SJSA1 (cell line): ENCODE data around the gene TCF12. TPM values are rescaled to one million over a fixed set of nuclear protein-coding genes. Genes with fewer than 3 reads are reported as not detected.

Experiments used
- DNase-seq, 2 experiments: peaks; one replicate each; pipeline ENCODE4 v3.0.0-alpha.2; 2015 to 2020; ENCODE audit warnings: low spot score in 2 of 2, low read depth in 1 of 2
- H3K27ac ChIP-seq: fragments of 250-450 bp; sonication (Bioruptor Pico); 2 replicates; pipeline ENCODE4 v1.5.1; 2020; ENCODE audit warnings: mild to moderate bottlenecking, moderate library complexity
- H3K27me3 ChIP-seq: fragments of 250-450 bp; sonication (Bioruptor Pico); replicated peaks from 2 replicates; pipeline ENCODE4 v1.5.1; 2020; ENCODE audit warnings: mild to moderate bottlenecking, moderate library complexity
- H3K36me3 ChIP-seq: fragments of 250-450 bp; sonication (Bioruptor Pico); 2 replicates; pipeline ENCODE4 v1.5.1; 2020; ENCODE audit warnings: mild to moderate bottlenecking
- H3K4me1 ChIP-seq: fragments of 250-450 bp; sonication (Bioruptor Pico); replicated peaks from 2 replicates; pipeline ENCODE4 v1.6.1; 2021; ENCODE audit warnings: mild to moderate bottlenecking
- H3K4me3 ChIP-seq: fragments of 250-450 bp; sonication (Bioruptor Pico); 2 replicates; pipeline ENCODE4 v1.5.1; 2020; ENCODE audit warnings: mild to moderate bottlenecking
- H3K9me3 ChIP-seq: fragments of 250-450 bp; sonication (Bioruptor Pico); replicated peaks from 2 replicates; pipeline ENCODE4 v1.5.1; 2020; ENCODE audit warnings: mild to moderate bottlenecking
- total RNA-seq: library from RNA; depleted of rRNA; stranded (reverse); fragments of >200 nt; shearing (Covaris generic); gene quantifications from 2 replicates; pipeline ENCODE4 v1.2.3, GENCODE V29; 2014

TCF12 gene
- total RNA-seq, 1 experiment from 2014 or later: 69.5 TPM

GRCh38 chr15:57228395-57228794 is 310.0 kb downstream of the TCF12 start:
- no peaks in the 10 kb centered on the region; the same call in 1 of the 2 replicates for H3K36me3 ChIP-seq
- DNase-seq: peak in 1 of 2 experiments; percentile 22
- no peaks in the 10 kb centered on the region for H3K27me3 ChIP-seq
- no peak overlapping the region for H3K4me3 ChIP-seq
- H3K4me1 ChIP-seq: peaks cover 23% of the 10 kb centered on the region
- no peaks in the 10 kb centered on the region for H3K9me3 ChIP-seq
- no peak overlapping the region; the same call in 1 of the 2 replicates for H3K27ac ChIP-seq

- no peak for DNase-seq
- peaks cover 23% of the 10 kb centered on the region for H3K4me1 ChIP-seq
- no peaks in the 10 kb centered on the region for H3K9me3 ChIP-seq
- H3K27me3 ChIP-seq: no peaks in the 10 kb centered on the region
- peaks cover 5% of the 10 kb centered on the region for H3K36me3 ChIP-seq
- H3K4me3 ChIP-seq: no peak overlapping the region
- H3K27ac ChIP-seq: no peak overlapping the region
These were observed 310.6 kb downstream of the TCF12 start for GRCh38 chr15:57229051-57229450.

- no peak overlapping the region for H3K27ac ChIP-seq
These were observed 313.1 kb downstream of the TCF12 start for GRCh38 chr15:57231559-57231958.

GRCh38 chr15:57234156-57234555 is 315.7 kb downstream of the TCF12 start:
- H3K36me3 ChIP-seq: peaks cover 28% of the 10 kb centered on the region
- DNase-seq: no peak
- no peak overlapping the region for H3K27ac ChIP-seq
- H3K27me3 ChIP-seq: no peaks in the 10 kb centered on the region
- no peaks in the 10 kb centered on the region for H3K9me3 ChIP-seq
- peaks cover 24% of the 10 kb centered on the region for H3K4me1 ChIP-seq
- no peak overlapping the region for H3K4me3 ChIP-seq

More at GRCh38 chr15:57231559-57231958, 313.1 kb downstream of the TCF12 start:
- DNase-seq: no peak
- Histone ChIP-seq H3K27me3 (no peaks in the 10 kb centered on the region), H3K36me3 (peaks cover 26% of the 10 kb centered on the region), H3K9me3 (no peaks in the 10 kb centered on the region), H3K4me1 (peaks cover 30% of the 10 kb centered on the region), H3K4me3 (no peak overlapping the region)

- H3K4me3 ChIP-seq: no peak overlapping the region
- no peak for DNase-seq
- no peaks in the 10 kb centered on the region for H3K9me3 ChIP-seq
- peak overlapping the region; percentile 52 for H3K27ac ChIP-seq
- H3K27me3 ChIP-seq: no peaks in the 10 kb centered on the region
- H3K36me3 ChIP-seq: peaks cover 28% of the 10 kb centered on the region
- H3K4me1 ChIP-seq: peaks cover 24% of the 10 kb centered on the region
These were observed 316.7 kb downstream of the TCF12 start for GRCh38 chr15:57235186-57235585.

- H3K4me1 ChIP-seq: peaks cover 24% of the 10 kb centered on the region
- peak overlapping the region; percentile 52 for H3K27ac ChIP-seq
- H3K9me3 ChIP-seq: no peaks in the 10 kb centered on the region
- H3K4me3 ChIP-seq: no peak overlapping the region
- no peaks in the 10 kb centered on the region for H3K27me3 ChIP-seq
- peak; percentile 80 to 84 for DNase-seq
- H3K36me3 ChIP-seq: peaks cover 28% of the 10 kb centered on the region
These were observed 317.4 kb downstream of the TCF12 start for GRCh38 chr15:57235873-57236272.

GRCh38 chr15:57236561-57237300 is 318.3 kb downstream of the TCF12 start:
- H3K36me3 ChIP-seq: peaks cover 28% of the 10 kb centered on the region
- peak overlapping the region; percentile 38 for H3K27ac ChIP-seq
- DNase-seq: peak in 1 of 2 experiments; percentile 20
- H3K4me3 ChIP-seq: no peak overlapping the region
- no peaks in the 10 kb centered on the region for H3K27me3 ChIP-seq
- no peaks in the 10 kb centered on the region for H3K9me3 ChIP-seq
- H3K4me1 ChIP-seq: peaks cover 24% of the 10 kb centered on the region

GRCh38 chr15:57237301-57237642 is 318.8 kb downstream of the TCF12 start:
- DNase-seq: no peak
- Histone ChIP-seq H3K27me3 (no peaks in the 10 kb centered on the region), H3K36me3 (peaks cover 28% of the 10 kb centered on the region)

GRCh38 chr15:57237676-57238075 is 319.2 kb downstream of the TCF12 start:
- Histone ChIP-seq H3K27ac (no peak overlapping the region), H3K36me3 (peaks cover 28% of the 10 kb centered on the region), H3K27me3 (no peaks in the 10 kb centered on the region), H3K9me3 (no peaks in the 10 kb centered on the region), H3K4me1 (peaks cover 24% of the 10 kb centered on the region), H3K4me3 (no peak overlapping the region)
- DNase-seq: no peak

More at GRCh38 chr15:57237301-57237642, 318.8 kb downstream of the TCF12 start:
- peak overlapping the region; percentile 17 for H3K27ac ChIP-seq
- peaks cover 24% of the 10 kb centered on the region for H3K4me1 ChIP-seq
- no peaks in the 10 kb centered on the region for H3K9me3 ChIP-seq
- H3K4me3 ChIP-seq: no peak overlapping the region

- H3K4me1 ChIP-seq: no peaks in the 10 kb centered on the region
- H3K36me3 ChIP-seq: peaks cover 26% of the 10 kb centered on the region
- no peak overlapping the region for H3K4me3 ChIP-seq
- no peak for DNase-seq
- no peaks in the 10 kb centered on the region for H3K9me3 ChIP-seq
- H3K27ac ChIP-seq: no peak overlapping the region
- H3K27me3 ChIP-seq: no peaks in the 10 kb centered on the region
These were observed 326.7 kb downstream of the TCF12 start for GRCh38 chr15:57245130-57245529.

GRCh38 chr15:57245714-57246113 is 327.3 kb downstream of the TCF12 start:
- H3K27me3 ChIP-seq: no peaks in the 10 kb centered on the region
- H3K27ac ChIP-seq: no peak overlapping the region
- peaks cover 29% of the 10 kb centered on the region for H3K36me3 ChIP-seq
- no peaks in the 10 kb centered on the region for H3K9me3 ChIP-seq
- no peaks in the 10 kb centered on the region for H3K4me1 ChIP-seq
- DNase-seq: no peak
- no peak overlapping the region for H3K4me3 ChIP-seq

- Histone ChIP-seq H3K27me3 (no peaks in the 10 kb centered on the region), H3K4me1 (peaks cover 16% of the 10 kb centered on the region), H3K36me3 (peaks cover 35% of the 10 kb centered on the region), H3K4me3 (no peak overlapping the region), H3K9me3 (peaks cover 3% of the 10 kb centered on the region; the same call in 1 of the 2 replicates), H3K27ac (no peak overlapping the region)
- no peak for DNase-seq
These were observed 329.6 kb downstream of the TCF12 start for GRCh38 chr15:57248074-57248473.

GRCh38 chr15:57251308-57251707 is 332.9 kb downstream of the TCF12 start:
- DNase-seq: peak in 1 of 2 experiments; percentile 53
- Histone ChIP-seq H3K27me3 (no peaks in the 10 kb centered on the region), H3K27ac (peak overlapping the region; percentile 88), H3K9me3 (peaks cover 3% of the 10 kb centered on the region; the same call in 1 of the 2 replicates), H3K36me3 (peaks cover 45% of the 10 kb centered on the region), H3K4me3 (no peak overlapping the region), H3K4me1 (peaks cover 16% of the 10 kb centered on the region)

GRCh38 chr15:57251941-57252340 is 333.5 kb downstream of the TCF12 start:
- DNase-seq: peak in 1 of 2 experiments; percentile 70
- H3K9me3 ChIP-seq: peaks cover 3% of the 10 kb centered on the region; the same call in 1 of the 2 replicates
- no peak overlapping the region for H3K4me3 ChIP-seq
- no peaks in the 10 kb centered on the region for H3K27me3 ChIP-seq
- H3K36me3 ChIP-seq: peaks cover 40% of the 10 kb centered on the region
- H3K27ac ChIP-seq: peak overlapping the region; percentile 88
- H3K4me1 ChIP-seq: peaks cover 16% of the 10 kb centered on the region
